GM20000 (cell line): ENCODE results near the gene SPOCK1.

ENCODE experiments used
- DNase-seq: peaks from one replicate; pipeline ENCODE4 v3.0.0; 2012; ENCODE audit warnings: low spot score
- TF ChIP-seq, protein P1 (sequence below): IDR thresholded peaks from 2 replicates; pipeline ENCODE4 v1.5.1; 2012; ENCODE audit warnings: mild to moderate bottlenecking, control low read depth; ENCODE audit errors: extremely low read depth, missing control alignments

Gene SPOCK1

DNA sequence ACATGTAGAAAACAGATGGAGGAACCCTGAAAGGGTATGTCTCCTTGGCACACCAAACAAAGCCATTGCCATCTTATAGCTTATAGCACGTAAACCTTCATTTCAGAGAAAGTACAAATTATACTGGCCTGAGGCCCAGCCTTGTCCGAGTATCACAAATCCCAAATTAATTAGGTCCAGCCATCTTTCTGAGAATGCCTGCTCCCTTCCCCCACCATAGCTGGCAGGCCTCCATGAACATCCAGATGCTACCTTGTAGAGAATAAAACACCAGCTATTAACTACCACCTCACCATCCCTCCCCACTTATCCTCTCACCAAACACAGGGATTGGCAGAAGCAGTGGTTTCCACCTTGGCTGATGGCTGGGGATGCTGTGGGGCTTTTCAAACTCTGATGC, 224.0 kb downstream of the SPOCK1 start:
- DNase-seq = no peak
- TF ChIP-seq, protein P1, sequence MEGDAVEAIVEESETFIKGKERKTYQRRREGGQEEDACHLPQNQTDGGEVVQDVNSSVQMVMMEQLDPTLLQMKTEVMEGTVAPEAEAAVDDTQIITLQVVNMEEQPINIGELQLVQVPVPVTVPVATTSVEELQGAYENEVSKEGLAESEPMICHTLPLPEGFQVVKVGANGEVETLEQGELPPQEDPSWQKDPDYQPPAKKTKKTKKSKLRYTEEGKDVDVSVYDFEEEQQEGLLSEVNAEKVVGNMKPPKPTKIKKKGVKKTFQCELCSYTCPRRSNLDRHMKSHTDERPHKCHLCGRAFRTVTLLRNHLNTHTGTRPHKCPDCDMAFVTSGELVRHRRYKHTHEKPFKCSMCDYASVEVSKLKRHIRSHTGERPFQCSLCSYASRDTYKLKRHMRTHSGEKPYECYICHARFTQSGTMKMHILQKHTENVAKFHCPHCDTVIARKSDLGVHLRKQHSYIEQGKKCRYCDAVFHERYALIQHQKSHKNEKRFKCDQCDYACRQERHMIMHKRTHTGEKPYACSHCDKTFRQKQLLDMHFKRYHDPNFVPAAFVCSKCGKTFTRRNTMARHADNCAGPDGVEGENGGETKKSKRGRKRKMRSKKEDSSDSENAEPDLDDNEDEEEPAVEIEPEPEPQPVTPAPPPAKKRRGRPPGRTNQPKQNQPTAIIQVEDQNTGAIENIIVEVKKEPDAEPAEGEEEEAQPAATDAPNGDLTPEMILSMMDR = no peak

DNA sequence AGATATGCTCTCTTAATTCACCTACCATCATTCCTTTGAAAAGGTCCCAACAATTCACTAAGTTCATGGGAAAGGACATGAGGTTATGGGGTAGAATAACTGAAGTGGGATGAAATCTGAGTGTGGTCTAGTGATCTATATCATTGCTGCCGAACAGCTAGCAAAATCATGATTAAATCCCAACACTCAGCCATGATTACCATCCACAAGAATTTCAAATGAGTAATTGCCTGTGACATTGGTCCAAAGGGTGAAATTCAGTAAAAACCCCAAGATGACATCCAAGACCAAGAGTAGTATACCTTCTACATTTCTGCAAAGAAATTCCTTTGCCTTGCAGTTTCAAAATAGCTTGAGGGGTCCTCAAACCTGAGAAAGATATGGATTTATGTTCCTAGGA, 225.6 kb downstream of the SPOCK1 start:
- DNase-seq = no peak
- TF ChIP-seq, protein P1 = no peak

DNA sequence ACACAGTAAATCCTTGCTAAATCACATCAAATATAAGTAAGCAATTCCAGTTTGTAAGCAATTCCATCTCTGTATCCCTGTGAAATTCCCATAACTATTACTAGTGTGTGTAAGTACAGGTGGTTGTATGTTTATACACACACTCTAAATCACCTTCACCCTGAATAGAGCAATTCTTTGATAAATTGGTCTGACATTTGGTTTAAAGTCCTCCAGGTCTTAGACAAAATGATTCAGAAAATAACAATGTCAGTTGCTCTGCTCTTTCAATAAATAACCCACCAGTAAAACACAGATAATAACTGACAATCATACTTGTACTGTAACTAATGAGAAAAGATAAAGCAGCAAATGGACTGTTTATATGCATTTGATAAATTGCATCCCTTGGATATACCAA, 226.3 kb downstream of the SPOCK1 start:
- TF ChIP-seq, protein P1 = no peak
- no peak for DNase-seq

DNA sequence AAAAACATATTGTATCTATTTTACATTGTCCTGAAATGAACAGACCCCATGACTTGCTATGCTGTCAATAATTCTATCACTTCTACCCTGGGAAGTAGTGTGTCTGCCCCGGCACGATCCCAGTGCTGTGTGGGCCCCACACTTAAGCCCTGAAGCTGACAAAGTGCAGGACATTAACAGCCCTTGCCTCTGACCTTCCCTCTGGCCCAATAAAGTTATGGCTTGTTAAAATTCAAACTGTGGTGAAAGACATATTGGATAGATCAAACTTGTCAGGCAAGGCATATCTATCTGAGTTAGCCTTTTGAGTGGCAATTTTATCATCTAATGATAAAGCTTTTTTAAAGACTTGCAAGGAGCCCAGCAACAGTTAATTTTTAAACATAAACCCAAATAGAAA, 229.2 kb downstream of the SPOCK1 start:
- TF ChIP-seq, protein P1 = no peak
- DNase-seq = no peak

DNA sequence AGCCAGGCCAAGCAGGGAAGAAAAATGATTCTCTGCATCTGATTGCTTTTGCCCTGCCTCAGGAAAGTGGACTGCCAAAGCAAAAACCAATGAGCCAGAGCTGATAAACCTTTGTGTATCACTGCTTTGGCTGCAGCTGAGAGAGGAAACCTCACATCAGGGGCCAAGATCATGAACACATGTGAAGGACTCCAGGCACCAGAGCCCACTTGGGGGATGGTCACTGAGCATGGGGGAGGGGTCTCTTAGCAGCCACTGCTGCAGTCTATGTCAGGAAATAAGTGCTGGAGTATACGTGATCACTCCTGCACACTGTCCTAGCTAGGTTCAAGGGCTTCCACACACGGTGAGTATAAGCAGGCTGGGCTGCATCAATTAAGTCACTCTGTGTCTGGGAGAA, 229.9 kb downstream of the SPOCK1 start:
- DNase-seq = no peak

DNA sequence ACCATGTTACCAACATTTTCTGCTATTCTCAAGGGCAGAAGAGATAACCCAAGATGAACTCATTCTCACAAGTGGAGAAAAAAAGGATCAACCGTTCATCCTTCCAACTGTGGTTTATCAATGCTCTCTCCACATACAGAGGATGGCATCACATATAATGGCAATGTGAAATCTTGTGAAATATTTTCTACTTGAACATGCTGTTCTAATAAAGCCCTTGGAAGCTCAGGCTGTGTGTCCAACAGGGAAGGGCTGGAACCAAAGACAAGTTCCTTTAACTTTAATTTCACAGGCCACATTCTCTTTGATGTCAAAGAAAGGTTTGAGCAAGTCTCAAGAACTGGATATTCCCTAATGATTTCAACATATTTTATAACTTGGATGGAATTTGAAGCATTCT, 230.5 kb downstream of the SPOCK1 start:
- TF ChIP-seq, protein P1 = no peak

More for the DNA sequence above, 229.9 kb downstream of the SPOCK1 start:
- TF ChIP-seq, protein P1 = no peak

DNA sequence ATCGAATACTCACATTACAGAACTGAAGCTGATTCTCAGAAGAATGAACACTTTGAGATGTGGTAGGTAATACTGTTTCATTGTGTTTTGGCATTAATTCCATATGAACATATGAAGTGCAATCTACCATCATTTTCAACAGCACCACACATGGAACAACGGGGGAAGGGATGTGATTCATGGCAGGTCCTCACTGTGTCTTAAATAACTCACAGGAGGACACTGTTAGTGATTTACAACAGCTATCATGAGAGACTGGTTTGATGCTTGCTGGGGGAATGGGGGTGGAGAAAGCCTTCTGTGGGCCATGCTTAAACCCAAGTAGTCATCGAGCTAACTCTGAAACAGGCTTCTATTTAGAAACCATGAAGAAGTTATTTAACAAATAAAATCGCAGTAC, 232.9 kb downstream of the SPOCK1 start:
- DNase-seq = no peak
- TF ChIP-seq, protein P1 = no peak

More for the DNA sequence above, 230.5 kb downstream of the SPOCK1 start:
- no peak for DNase-seq
